Upper lobe of left lung (tissue), 4 donors: ENCODE measurements around the gene PLK3.

ENCODE experiments used
- EP300 ChIP-seq, 4 donors: sonication (generic); formaldehyde crosslinking; IDR thresholded peaks; one replicate each; pipeline ENCODE4 v1.5.1; 2017; ENCODE audit warnings: antibody characterized with exemption in 4 of 4, control low read depth in 2 of 4
- POLR2A ChIP-seq, 4 donors: fragments of 450-650 bp; IDR thresholded peaks; one replicate each; pipeline ENCODE4 v1.5.1; 2016 to 2017; ENCODE audit warnings: antibody characterized with exemption in 4 of 4, mild to moderate bottlenecking in 2 of 4
- POLR2AphosphoS5 ChIP-seq, 2 donors: sonication (generic); formaldehyde crosslinking; IDR thresholded peaks; one replicate each; pipeline ENCODE4 v1.5.1; 2017; ENCODE audit warnings: antibody characterized with exemption in 2 of 2
- TF ChIP-seq, protein P1 (sequence below), 6 experiments: fragments of 450-650 bp in 4 of 6; fragments of 200-600 bp in 2 of 6; sonication (generic) in 2 of 6; IDR thresholded peaks; one replicate each; pipeline ENCODE4 v1.5.1; 2016 to 2019; ENCODE audit warnings: antibody characterized with exemption in 6 of 6

DNA sequence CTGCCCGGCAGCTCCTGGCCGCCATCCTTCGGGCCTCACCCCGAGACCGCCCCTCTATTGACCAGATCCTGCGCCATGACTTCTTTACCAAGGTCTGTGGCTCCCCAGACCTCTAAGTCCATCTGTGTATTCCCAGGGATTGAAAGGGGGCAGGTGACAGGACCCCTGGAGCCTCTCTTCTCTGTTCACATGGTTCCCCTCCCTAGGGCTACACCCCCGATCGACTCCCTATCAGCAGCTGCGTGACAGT lies 2.8 kb downstream of the PLK3 start:
- TF ChIP-seq POLR2AphosphoS5 (IDR thresholded peaks at IDR 0.05) (no peak), POLR2A (IDR thresholded peaks at IDR 0.05) (no peak), EP300 (IDR thresholded peaks at IDR 0.05) (no peak)
- TF ChIP-seq, protein P1, sequence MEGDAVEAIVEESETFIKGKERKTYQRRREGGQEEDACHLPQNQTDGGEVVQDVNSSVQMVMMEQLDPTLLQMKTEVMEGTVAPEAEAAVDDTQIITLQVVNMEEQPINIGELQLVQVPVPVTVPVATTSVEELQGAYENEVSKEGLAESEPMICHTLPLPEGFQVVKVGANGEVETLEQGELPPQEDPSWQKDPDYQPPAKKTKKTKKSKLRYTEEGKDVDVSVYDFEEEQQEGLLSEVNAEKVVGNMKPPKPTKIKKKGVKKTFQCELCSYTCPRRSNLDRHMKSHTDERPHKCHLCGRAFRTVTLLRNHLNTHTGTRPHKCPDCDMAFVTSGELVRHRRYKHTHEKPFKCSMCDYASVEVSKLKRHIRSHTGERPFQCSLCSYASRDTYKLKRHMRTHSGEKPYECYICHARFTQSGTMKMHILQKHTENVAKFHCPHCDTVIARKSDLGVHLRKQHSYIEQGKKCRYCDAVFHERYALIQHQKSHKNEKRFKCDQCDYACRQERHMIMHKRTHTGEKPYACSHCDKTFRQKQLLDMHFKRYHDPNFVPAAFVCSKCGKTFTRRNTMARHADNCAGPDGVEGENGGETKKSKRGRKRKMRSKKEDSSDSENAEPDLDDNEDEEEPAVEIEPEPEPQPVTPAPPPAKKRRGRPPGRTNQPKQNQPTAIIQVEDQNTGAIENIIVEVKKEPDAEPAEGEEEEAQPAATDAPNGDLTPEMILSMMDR (IDR thresholded peaks at IDR 0.05), result no peak
